GM18517 (cell line): ENCODE measurements around the gene CELF5.

Source experiments
- ATAC-seq: cut with Tn5 transposase; IDR thresholded peaks from one replicate; pipeline ENCODE4 v1.9.1; 2021; ENCODE audit warnings: mild to moderate bottlenecking, moderate library complexity; ENCODE audit not compliant: unreplicated experiment

The CELF5 gene

DNA sequence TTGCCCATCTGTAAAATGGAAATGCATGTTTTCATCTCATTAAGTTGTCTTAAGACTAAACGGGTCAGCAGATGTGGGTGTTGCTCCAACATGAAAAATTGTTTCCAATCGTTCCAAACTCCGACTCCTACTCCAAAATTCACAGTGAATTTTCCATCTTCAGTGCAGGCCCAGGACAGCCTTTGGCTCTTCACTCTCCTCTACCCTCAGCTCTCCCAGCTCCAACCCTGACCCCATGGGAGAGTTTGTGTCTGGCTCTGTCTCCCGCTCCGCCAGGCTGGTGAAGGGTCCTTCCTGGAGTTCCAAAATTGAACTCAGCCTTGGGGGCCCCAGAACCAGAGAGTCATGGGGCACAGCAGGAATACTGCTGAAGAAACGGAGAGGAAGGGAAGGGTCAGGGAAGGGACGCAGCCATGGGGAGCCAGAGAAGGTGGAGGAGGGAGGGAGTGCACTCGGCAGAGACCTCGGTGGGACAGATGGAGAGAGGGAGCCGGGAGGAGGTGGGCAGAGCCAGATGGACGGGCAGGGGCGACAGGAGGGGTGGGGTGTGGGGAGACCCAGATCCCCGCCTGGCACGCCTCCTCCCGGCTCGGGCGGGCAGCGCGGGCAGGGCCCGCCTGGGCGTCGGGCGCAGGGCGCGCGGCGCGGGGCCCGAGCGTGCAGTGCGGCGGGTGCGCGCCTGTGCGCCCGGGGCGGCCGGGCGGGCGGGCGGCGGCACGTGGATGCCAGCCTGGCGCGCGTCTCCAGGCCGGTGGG lies 45.6 kb downstream of the CELF5 start:
- ATAC-seq: no peak

DNA sequence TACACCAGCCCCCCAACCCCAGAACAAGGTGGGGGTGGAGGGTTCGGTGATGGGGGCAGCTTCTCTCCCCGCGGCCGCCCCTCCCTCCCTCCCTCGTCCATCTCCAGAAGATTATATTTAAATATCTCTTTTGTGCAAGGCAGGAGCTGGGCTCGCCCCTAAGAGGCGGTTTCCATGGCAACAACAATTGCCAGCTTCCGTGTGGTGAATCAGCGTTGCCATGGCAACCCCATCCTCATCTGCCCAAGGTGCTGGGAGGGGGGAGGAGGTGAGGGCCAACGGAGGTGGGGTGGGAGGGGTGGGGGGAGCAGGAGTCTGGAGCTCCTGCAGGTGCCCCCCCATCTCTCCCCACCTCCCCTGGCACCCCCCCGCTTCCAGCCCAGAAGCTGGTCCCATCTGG lies 46.4 kb downstream of the CELF5 start:
- no peak for ATAC-seq

- no peak for ATAC-seq
These were observed 48.0 kb downstream of the CELF5 start for GRCh38 chr19:3272401-3272931.

DNA sequence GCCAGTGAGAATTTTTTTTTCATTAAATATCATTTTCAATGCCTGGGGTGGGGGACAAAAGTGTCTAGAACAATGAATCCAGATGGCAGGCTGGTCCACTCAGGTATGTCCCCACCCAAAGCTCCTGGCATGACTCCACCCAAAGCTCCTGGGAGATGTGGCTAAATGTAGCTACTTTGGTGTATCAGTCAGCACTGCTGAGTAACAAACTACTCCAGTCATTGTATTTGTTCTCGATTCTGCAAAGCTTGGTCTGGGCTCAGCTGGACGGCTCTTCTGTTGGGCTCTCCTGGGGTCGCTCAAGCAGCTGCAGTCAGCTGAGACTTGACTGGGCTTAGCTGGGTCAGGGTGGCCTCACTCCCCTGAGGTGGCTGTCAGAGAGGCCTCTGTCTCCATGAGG lies 48.5 kb downstream of the CELF5 start:
- no peak for ATAC-seq

GRCh38 chr19:3274245-3274941 lies 49.9 kb downstream of the CELF5 start:
- ATAC-seq: no peak

GRCh38 chr19:3274942-3275582 lies 50.6 kb downstream of the CELF5 start:
- no peak for ATAC-seq

- no peak for ATAC-seq
These were observed 51.3 kb downstream of the CELF5 start for GRCh38 chr19:3275583-3276340.

- ATAC-seq: no peak
These were observed 51.9 kb downstream of the CELF5 start for GRCh38 chr19:3276341-3276799.

GRCh38 chr19:3277649-3278048 lies 53.2 kb downstream of the CELF5 start:
- no peak for ATAC-seq

DNA sequence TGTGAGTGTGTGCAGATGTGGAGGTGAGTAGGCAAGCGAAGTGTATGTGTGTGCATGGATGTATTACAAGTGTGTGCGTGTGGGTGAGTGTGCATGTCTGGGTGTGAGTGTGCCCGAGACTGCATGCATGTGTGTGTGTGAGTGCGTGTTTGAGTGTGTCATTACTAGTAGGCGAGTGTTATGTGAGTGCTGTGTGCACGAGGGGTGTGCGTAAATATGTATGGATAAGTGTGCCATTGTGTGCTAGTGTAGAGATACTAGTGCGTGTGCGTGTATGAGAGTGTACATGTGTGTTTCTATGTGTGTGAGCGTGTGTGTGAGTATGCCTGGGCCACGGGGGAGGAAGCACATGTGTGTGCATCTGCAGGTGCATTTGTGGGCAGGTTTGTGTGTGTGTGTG lies 53.8 kb downstream of the CELF5 start:
- ATAC-seq: no peak

- no peak for ATAC-seq
These were observed 54.3 kb downstream of the CELF5 start for GRCh38 chr19:3278749-3279148.

DNA sequence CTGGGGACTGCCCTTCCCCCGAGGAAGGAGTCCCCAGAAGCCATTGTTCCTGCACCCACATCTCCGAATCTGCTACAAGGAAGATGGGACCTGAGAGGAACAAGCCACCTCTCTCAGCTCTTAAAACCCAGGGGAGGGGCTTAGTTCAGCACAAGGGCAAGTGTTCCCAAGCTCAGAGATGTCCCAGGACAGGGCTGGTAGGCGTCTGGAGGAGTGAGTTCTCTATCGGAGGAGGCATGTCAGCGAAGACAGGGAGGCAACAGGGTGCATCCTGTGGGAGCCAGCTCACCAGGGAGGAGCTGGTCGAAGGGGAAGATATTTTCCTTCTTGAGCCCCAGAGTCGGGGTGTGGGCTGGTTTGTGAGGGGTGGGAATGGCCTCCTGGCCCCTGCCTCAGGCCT lies 54.8 kb downstream of the CELF5 start:
- ATAC-seq: no peak

GRCh38 chr19:3281026-3281425 lies 56.6 kb downstream of the CELF5 start:
- no peak for ATAC-seq

DNA sequence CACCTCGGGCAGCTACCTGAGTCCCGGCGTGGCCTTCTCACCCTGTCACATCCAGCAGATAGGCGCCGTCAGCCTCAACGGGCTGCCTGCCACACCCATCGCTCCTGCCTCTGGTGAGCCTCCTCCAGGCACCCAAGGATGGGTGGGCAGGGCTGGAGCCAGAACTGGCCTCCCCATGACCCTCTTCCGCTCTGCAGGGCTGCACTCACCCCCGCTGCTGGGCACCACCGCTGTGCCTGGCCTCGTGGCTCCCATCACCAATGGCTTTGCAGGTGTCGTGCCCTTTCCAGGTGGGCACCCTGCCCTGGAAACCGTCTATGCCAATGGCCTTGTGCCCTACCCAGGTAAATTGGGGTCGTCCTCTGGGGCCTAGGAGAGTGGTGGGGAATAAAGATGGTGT lies 57.7 kb downstream of the CELF5 start:
- ATAC-seq: no peak

- ATAC-seq: no peak
These were observed 58.1 kb downstream of the CELF5 start for GRCh38 chr19:3282564-3282963.

DNA sequence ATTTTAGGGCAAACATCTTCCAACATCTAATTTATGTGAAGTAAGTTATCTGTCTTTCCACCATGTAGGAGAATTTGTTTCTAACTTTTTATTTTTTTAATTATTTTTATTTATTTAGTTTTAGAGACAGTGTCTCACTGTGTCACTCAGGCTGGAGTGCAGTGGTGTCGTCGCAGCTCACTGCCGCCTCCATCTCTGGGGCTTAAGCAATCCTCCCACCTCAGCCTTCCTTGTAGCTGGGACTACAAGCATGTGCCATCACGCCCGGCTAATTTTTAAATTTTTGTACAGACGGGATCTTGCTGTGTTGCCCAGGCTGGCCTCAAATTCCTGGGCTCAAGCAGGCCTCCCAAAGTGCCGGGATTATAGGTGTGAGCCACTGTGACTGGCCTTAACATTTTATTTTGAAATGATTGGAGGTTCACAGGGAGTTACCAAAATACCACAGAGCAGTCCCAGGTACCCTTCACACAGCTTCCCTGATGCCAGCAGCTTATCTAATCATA lies 58.8 kb downstream of the CELF5 start:
- no peak for ATAC-seq

DNA sequence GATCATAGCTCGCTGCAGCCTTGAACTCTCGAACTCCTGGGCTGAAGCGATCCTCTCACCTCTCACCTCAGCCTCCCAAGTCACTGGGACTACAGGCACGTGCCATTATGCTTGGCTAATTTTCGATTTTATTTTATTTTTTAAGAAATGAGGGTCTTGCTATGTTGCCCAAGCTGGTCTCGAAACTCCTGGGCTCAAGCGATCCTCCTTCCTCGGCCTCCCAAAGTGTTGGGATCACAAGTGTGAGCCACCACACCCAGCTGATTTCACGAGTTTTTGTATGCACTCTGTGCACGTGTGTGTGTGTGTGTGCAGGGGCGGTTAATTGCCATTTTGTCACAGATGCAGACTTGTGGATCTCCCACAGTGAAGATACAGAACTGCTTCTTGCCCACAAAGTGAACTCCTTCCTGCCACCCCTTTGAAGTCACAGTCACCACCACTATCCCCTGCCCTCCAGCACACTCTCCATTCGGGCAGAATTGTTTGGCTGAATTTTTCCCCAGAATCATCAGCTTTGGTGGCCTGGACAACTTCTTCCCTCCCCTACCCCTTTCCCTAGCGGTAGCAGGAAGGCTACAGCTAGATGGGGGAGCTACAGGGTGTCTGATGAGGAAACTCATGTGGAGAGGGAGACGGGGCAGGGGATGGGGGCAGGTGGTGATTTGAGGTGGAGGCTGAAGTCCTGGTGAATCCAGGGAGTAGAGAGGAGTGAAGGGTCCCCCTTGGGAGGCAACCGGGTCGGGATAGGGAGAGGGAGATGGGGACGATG lies 59.6 kb downstream of the CELF5 start:
- ATAC-seq: no peak

- ATAC-seq: no peak
These were observed 60.5 kb downstream of the CELF5 start for GRCh38 chr19:3284759-3285646.

DNA sequence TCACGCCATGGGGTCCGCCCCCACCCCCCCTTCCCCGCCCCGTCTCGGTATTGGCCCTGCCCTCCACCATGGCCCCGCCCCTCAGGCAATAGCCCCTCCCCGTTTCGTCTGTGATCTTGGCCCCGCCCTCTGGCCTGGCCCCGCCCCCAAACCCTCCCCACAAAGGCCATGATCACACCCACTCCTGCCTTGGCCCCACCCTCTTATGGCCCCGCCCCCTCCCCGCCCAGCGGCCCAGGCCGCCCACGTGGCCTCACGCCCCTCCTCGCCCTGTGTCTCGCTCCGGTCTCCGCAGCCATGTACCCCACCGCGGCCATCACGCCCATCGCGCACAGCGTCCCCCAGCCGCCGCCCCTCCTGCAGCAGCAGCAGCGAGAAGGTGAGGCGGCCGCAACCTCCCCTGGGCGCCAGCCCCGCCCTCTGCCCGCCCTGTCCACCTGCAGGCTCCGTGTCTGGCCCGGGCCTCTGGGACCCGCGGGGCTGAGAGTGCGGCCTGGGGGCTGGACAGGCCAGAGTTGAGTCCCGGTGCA lies 61.3 kb downstream of the CELF5 start:
- no peak for ATAC-seq
